Midbrain (tissue), 1 donor: ENCODE data around the gene HOXA6.

Source experiments
- DNase-seq: peaks from one replicate; lab custom pipeline; 2025; lab: John Stamatoyannopoulos, UW

Gene HOXA6

GRCh38 chr7:27172823-27173510 lies 25.4 kb upstream of the HOXA6 start:
- no peak for DNase-seq

GRCh38 chr7:27172315-27172774 lies 24.8 kb upstream of the HOXA6 start:
- DNase-seq, result no peak

GRCh38 chr7:27171637-27172314 lies 24.2 kb upstream of the HOXA6 start:
- DNase-seq, result no peak

- no peak for DNase-seq
Observed at GRCh38 chr7:27171325-27171636, 23.7 kb upstream of the HOXA6 start.

GRCh38 chr7:27170426-27171324 lies 23.1 kb upstream of the HOXA6 start:
- no peak for DNase-seq

- DNase-seq, result no peak
Observed at GRCh38 chr7:27169658-27170425, 22.3 kb upstream of the HOXA6 start.

GRCh38 chr7:27168265-27168947 lies 20.8 kb upstream of the HOXA6 start:
- no peak for DNase-seq

- DNase-seq, result no peak
Observed at GRCh38 chr7:27167916-27168264, 20.3 kb upstream of the HOXA6 start.

GRCh38 chr7:27166531-27167505 lies 19.2 kb upstream of the HOXA6 start:
- no peak for DNase-seq

GRCh38 chr7:27165996-27166530 lies 18.5 kb upstream of the HOXA6 start:
- DNase-seq, result no peak

GRCh38 chr7:27165089-27165995 lies 17.8 kb upstream of the HOXA6 start, which contains the start of gene HOXA9:
Gene HOXA9, minus strand, starts transcription at chr7:27165537. Its CDS starts 80 bp downstream, at chr7:27165457.
- DNase-seq, result no peak

GRCh38 chr7:27164367-27165088 lies 17.0 kb upstream of the HOXA6 start:
- no peak for DNase-seq

GRCh38 chr7:27164045-27164366 lies 16.4 kb upstream of the HOXA6 start:
- no peak for DNase-seq

- no peak for DNase-seq
Observed at GRCh38 chr7:27163288-27164044, 15.9 kb upstream of the HOXA6 start.

- DNase-seq, result no peak
Observed at GRCh38 chr7:27162561-27163287, 15.2 kb upstream of the HOXA6 start.

GRCh38 chr7:27161721-27162560 lies 14.4 kb upstream of the HOXA6 start:
- no peak for DNase-seq
